K562 (cell line): Measurements from ENCODE around the gene SHMT1. TPM values are rescaled to one million over a fixed set of nuclear protein-coding genes. Genes with fewer than 3 reads are reported as not detected.
A peak's percentile ranks its signal among the peaks of the same experiment; 100 is the strongest.

Source experiments
- ATAC-seq: fragments of 200-7000 bp; cut with Tn5 transposase; 3 replicates; pipeline ENCODE4 v1.9.1; 2020; ENCODE audit warnings: moderate library complexity
- BruUV-seq: library from RNA; stranded (reverse); fragments of 400-500 nt; replicated peaks from 2 replicates; lab custom pipeline; 2021; lab: Mats Ljungman, UMichigan
- CTCF ChIA-PET: fragments of 300-600 bp; formaldehyde crosslinking; extraction: SDS; loops from one replicate; lab custom pipeline; 2021; ENCODE audit warnings: low intra/inter-chr PET ratio; lab: Yijun Ruan, JAX
- POLR2A ChIA-PET: fragments of 300-600, 350-650 bp; sonication (Branson Sonifier 250); formaldehyde crosslinking; extraction: SDS; loops from one replicate; lab custom pipeline; 2021; ENCODE audit warnings: antibody characterized with exemption, inconsistent platforms; lab: Yijun Ruan, JAX
- DNase-seq, 4 experiments: peaks; one replicate each; pipeline versions ENCODE4 v3.0.0 to v3.0.0-alpha.2; 2011 to 2018; ENCODE audit warnings: low spot score in 3 of 4, mixed read lengths in 3 of 4; ENCODE audit errors: extremely low read depth in 1 of 4
- FAIRE-seq: peaks from 2 replicates; lab custom pipeline; 2011; peaks lifted over from hg19 to GRCh38; lab: Jason Lieb, UNC
- H2AFZ ChIP-seq: 2 replicates; pipeline ENCODE4 v1.6.0; 2011; ENCODE audit warnings: low read depth, low read length, control low read depth, inconsistent platforms
- H3K27ac ChIP-seq: fragments of 200-600 bp; 3 replicates; pipeline ENCODE4 v1.8.0; 2011; ENCODE audit warnings: low read depth, mild to moderate bottlenecking, control low read depth, inconsistent platforms, low read length, moderate library complexity, mixed read lengths; ENCODE audit errors: extremely low read depth
- H3K27me3 ChIP-seq, 2 experiments: fragments of 300-600 bp in 1 of 2; 2 replicates in 1 of 2; 3 replicates in 1 of 2; pipeline versions ENCODE4 v1.6.0 to v1.8.0; 2011; ENCODE audit warnings: inconsistent platforms in 2 of 2, low read length in 2 of 2, mild to moderate bottlenecking in 1 of 2, mixed read lengths in 1 of 2, moderate library complexity in 1 of 2; ENCODE audit not compliant: control insufficient read depth in 2 of 2, insufficient read depth in 2 of 2
- H3K36me3 ChIP-seq: fragments of 300-600 bp; 3 replicates; pipeline ENCODE4 v1.8.0; 2011; ENCODE audit warnings: mild to moderate bottlenecking, low read length, inconsistent platforms; ENCODE audit not compliant: control insufficient read depth, insufficient read depth
- H3K4me1 ChIP-seq, 2 experiments: fragments of 200-600 bp in 1 of 2; replicated peaks in 1 of 2; 2 replicates in 1 of 2; 3 replicates in 1 of 2; pipeline versions ENCODE4 v1.5.1 to v1.8.0; 2011; ENCODE audit warnings: inconsistent platforms in 2 of 2, low read length in 2 of 2, mild to moderate bottlenecking in 1 of 2, mixed read lengths in 1 of 2, moderate library complexity in 1 of 2; ENCODE audit not compliant: control insufficient read depth in 2 of 2, insufficient read depth in 2 of 2
- H3K4me2 ChIP-seq: 2 replicates; pipeline ENCODE4 v1.6.1; 2011; ENCODE audit warnings: low read length, control low read depth, inconsistent platforms, mixed read lengths; ENCODE audit not compliant: insufficient read depth
- H3K4me3 ChIP-seq: fragments of 200-600 bp; sonication (generic), shearing (Covaris generic); 2 replicates; pipeline ENCODE4 v1.5.1; 2016; ENCODE audit warnings: control low read depth, inconsistent platforms
- H3K79me2 ChIP-seq: fragments of 200-600 bp; 3 replicates; pipeline ENCODE4 v1.8.0; 2011; ENCODE audit warnings: low read length, inconsistent platforms; ENCODE audit not compliant: control insufficient read depth, insufficient read depth
- H3K9ac ChIP-seq, 2 experiments: 2 replicates each; pipeline versions ENCODE4 v1.6.0 to v1.6.1; 2011; ENCODE audit warnings: low read depth in 2 of 2, low read length in 2 of 2, control low read depth in 1 of 2, inconsistent platforms in 1 of 2, mild to moderate bottlenecking in 1 of 2, mixed read lengths in 1 of 2; ENCODE audit not compliant: insufficient read depth in 1 of 2
- H3K9me1 ChIP-seq: one replicate; pipeline ENCODE4 v1.6.0; 2011; ENCODE audit warnings: inconsistent platforms, mild to moderate bottlenecking, low read length, moderate library complexity; ENCODE audit not compliant: control insufficient read depth, insufficient read depth
- H3K9me3 ChIP-seq: replicated peaks from 2 replicates; pipeline ENCODE4 v1.5.1; 2011; ENCODE audit warnings: low read depth, low read length, inconsistent platforms; ENCODE audit not compliant: control insufficient read depth, insufficient read depth
- H4K20me1 ChIP-seq: replicated peaks from 2 replicates; pipeline ENCODE4 v1.6.1; 2011; ENCODE audit warnings: low read length, inconsistent platforms, mixed read lengths; ENCODE audit not compliant: control insufficient read depth, insufficient read depth
- ARNT ChIP-seq, 2 experiments: fragments of 450-650 bp; IDR thresholded peaks; 2 replicates each; pipeline ENCODE4 v1.6.1; 2016; ENCODE audit warnings: mild to moderate bottlenecking in 1 of 2
- MAZ ChIP-seq, 2 experiments: fragments of 450-650 bp in 1 of 2; sonication (generic) in 1 of 2; formaldehyde crosslinking; IDR thresholded peaks in 1 of 2; conservative IDR thresholded peaks in 1 of 2; 2 replicates each; pipeline versions ENCODE4 v1.4.0 to v1.5.0; 2020; ENCODE audit warnings: mild to moderate bottlenecking in 1 of 2, missing genetic modification reagents in 1 of 2
- MECOM ChIP-seq: fragments of 250-450 bp; sonication (Bioruptor Pico); IDR thresholded peaks from 2 replicates; pipeline ENCODE4 v1.8.0; 2022; ENCODE audit warnings: inconsistent platforms
- MGA ChIP-seq: fragments of 450-650 bp; IDR thresholded peaks from 2 replicates; pipeline ENCODE4 v1.6.1; 2016; ENCODE audit warnings: mild to moderate bottlenecking, moderate library complexity
- NFXL1 ChIP-seq: fragments of 450-650 bp; formaldehyde crosslinking; IDR thresholded peaks from 2 replicates; pipeline ENCODE4 v1.4.0; 2021; ENCODE audit warnings: mild to moderate bottlenecking
- PTRF ChIP-seq: fragments of 450-650 bp; IDR thresholded peaks from 2 replicates; pipeline ENCODE4 v1.6.1; 2016; ENCODE audit warnings: mild to moderate bottlenecking, missing genetic modification characterization, missing compliant biosample characterization
- ZEB2 ChIP-seq: fragments of 450-650 bp; IDR thresholded peaks from 2 replicates; pipeline ENCODE4 v1.6.1; 2016
- ZNF57 ChIP-seq: fragments of 450-650 bp; formaldehyde crosslinking; IDR thresholded peaks from 2 replicates; pipeline ENCODE4 v1.4.0; 2020; ENCODE audit warnings: mild to moderate bottlenecking, moderate library complexity
- ZNF75A ChIP-seq: fragments of 450-650 bp; formaldehyde crosslinking; IDR thresholded peaks from 2 replicates; pipeline ENCODE4 v1.4.0; 2020; ENCODE audit warnings: mild to moderate bottlenecking
- ZNF79 ChIP-seq: fragments of 250-450 bp; sonication (Bioruptor Pico); IDR thresholded peaks from 2 replicates; pipeline ENCODE4 v1.4.0; 2020; ENCODE audit warnings: low read depth, mild to moderate bottlenecking, moderate library complexity
- ZSCAN29 ChIP-seq: fragments of 450-650 bp; IDR thresholded peaks from 2 replicates; pipeline ENCODE4 v1.6.1; 2017
- WGBS: fragments of 100-300 bp; shearing (Covaris generic); methylation state at CpG from one replicate; pipeline ENCODE4 v1.1.6; 2016; ENCODE audit warnings: low coverage, mixed read lengths; ENCODE audit not compliant: insufficient coverage; ENCODE audit errors: missing lambda C conversion rate; 5-methylcytosine and 5-hydroxymethylcytosine counted together
- in situ Hi-C: fragments of 300-500 bp; cut with MboI; formaldehyde crosslinking; loops from 4 replicates; pipeline ENCODE4 v1.15.0; 2018; ENCODE audit warnings: inconsistent platforms, mixed read lengths
- intact Hi-C: fragments of 100-400 bp; cut with micrococcal nuclease; formaldehyde crosslinking; loops from 2 replicates; pipeline ENCODE4 v1.14.2; 2022
- polyA plus RNA-seq, 8 experiments: library from polyadenylated mRNA; depleted of rRNA in 4 of 8; stranded (reverse) in 5 of 8; unstranded in 3 of 8; fragments of >200 nt; fragmentation: Nextera tagmentation in 2 of 8; fragmentation: Illumina TruSeq in 1 of 8; extraction: Ambion mirVana in 2 of 8; extraction: Trizol in 1 of 8; gene quantifications; 2 replicates each; pipeline versions ENCODE4 v1.2.1 to v1.2.3, GENCODE V29; 2011 to 2014; ENCODE audit warnings: inconsistent platforms in 1 of 8, missing spikeins in 1 of 8
- total RNA-seq, 7 experiments: library from RNA; depleted of rRNA in 6 of 7; stranded (reverse); fragments of >200 nt in 6 of 7; fragmentation: Illumina TruSeq in 2 of 7; extraction: Trizol in 2 of 7; gene quantifications; 2 replicates each; pipeline versions ENCODE4 v1.2.1 to v1.2.3, GENCODE V29; 2011 to 2021; ENCODE audit warnings: low replicate concordance in 1 of 7

The SHMT1 gene
- total and polyA plus RNA-seq, 9 of the 15 experiments (the other 6 are each of a cell fraction or from before 2014, with no cell fraction given), result 3.3 to 31.2 (median 23.3) TPM

- no peak overlapping the region for H3K4me3 ChIP-seq
- BruUV-seq, result no TSS peak
- 85% methylated on average over 26 of the region's 27 CpGs for WGBS
- H3K4me1 ChIP-seq, result peaks cover 0 to 14% of the 10 kb centered on the region in 2 experiments; a peak in 3 of 5 replicates
- H3K9me1 ChIP-seq, result no peaks in the 10 kb centered on the region
- H3K27me3 ChIP-seq, result no peaks in the 10 kb centered on the region
- intact Hi-C loops (loop anchor here (10.0 kb wide), 1 partner anchor 180 kb away; no protein-coding TSS in a partner anchor), in situ Hi-C loops (no loop called here)
- H3K79me2 ChIP-seq, result peaks cover 7% of the 10 kb centered on the region; the same call in 1 of the 3 replicates
- FAIRE-seq, result no peak
- H4K20me1 ChIP-seq, result no peaks in the 10 kb centered on the region; the same call in 1 of the 2 replicates
- H3K27ac ChIP-seq, result no peak overlapping the region
- ChIA-PET CTCF (no interaction called here), POLR2A (interaction anchor here (0.8 kb wide), 1 partner anchor 10 kb away, joined by 3 read pairs; the partner anchor contains the start of gene TOP3A)
- H3K9me3 ChIP-seq, result no peaks in the 10 kb centered on the region
- 0 out of 4 replicates have a peak overlapping the region, but pooled peaks of 1 of the 2 experiments have one; percentile 17 for H3K9ac ChIP-seq
- no peak for DNase-seq
- no peak overlapping the region for H2AFZ ChIP-seq
- peaks cover 46% of the 10 kb centered on the region; the same call in 2 of the 3 replicates for H3K36me3 ChIP-seq
- no peak for ATAC-seq
- no peak overlapping the region for H3K4me2 ChIP-seq
- TF ChIP-seq ARNT (IDR thresholded peaks at IDR 0.05) (no peak), ZNF57 (no peak), ZNF75A (CRISPR knock-in tag) (no peak), MECOM (CRISPR knock-in tag) (no peak), ZNF79 (no peak), ZSCAN29 (no peak), NFXL1 (CRISPR knock-in tag) (no peak), MGA (no peak), PTRF (tag) (no peak), MAZ (CRISPR knock-in tag; conservative IDR thresholded peaks at IDR 0.05 in 1 of 2, IDR thresholded peaks at IDR 0.05 in 1 of 2) (no peak), ZEB2 (no peak)
Observed at GRCh38 chr17:18324140-18325050, 39.0 kb downstream of the SHMT1 start.
